Hematopoietic multipotent progenitor cell treated with erythropoietin and hydrocortisone succinate and interleukin-3 and kit ligand, for 17 days (in vitro differentiated cells): ENCODE results near the gene HOXC12.

Source experiments
- DNase-seq: peaks from one replicate; pipeline ENCODE4 v3.0.0-alpha.2; 2015; ENCODE audit warnings: low spot score

The HOXC12 gene

DNA sequence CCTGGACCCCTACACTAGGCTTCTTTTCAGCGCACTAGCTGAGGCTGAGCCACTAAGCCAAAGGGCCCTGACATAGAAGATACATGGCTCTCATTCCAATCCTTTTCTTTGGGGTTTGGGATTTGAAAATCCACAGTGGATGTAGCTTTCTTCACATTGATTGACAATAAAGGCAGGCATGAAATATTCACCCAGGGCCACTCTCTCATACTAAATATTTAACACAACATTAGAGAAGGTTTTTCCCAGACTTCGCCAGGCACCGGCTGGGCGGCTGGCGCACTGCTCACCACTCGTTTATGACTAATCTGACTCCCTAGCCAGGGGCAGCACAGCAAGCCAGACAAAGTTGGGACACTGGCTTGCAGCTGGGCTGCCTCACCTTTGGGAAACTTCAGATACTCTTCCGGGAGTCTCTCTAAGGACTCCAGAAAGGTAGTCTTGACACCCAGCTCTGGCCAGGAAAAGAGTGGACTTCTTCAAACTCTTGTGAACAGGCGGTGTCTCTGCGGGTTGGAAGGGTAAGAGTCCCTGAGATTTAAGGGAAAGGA is 17.5 kb downstream of the HOXC12 start:
- no peak for DNase-seq

DNA sequence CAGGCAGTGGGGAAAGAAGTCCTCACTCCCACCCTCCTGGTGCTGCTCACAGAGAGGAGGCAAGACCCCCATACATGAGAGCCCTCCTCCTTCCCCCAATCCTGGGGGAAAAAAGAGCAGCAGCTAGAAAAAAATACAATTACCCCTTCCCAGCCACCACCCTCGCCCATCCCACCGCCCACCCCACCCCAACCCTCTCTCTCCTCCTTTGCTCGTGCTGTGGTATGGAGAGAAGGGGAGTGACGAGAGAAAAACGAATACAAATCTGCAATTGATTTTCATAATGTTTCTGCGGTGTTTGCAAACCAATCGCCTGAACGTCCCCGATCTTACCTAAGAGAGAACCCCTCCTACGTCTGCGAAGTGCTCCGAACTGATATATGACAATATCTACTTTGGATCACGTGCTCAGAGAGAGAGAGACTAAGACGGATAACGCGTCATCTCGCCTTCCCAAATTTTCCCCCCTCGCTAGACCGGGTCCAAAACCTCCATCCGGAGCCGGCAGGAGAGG is 18.1 kb downstream of the HOXC12 start, which contains the start of gene HOXC11:
Gene HOXC11 (plus strand): TSS at position 405 of the 514 bp plus-strand sequence. CDS start 116 bp downstream, outside the sequence.
- no peak for DNase-seq

DNA sequence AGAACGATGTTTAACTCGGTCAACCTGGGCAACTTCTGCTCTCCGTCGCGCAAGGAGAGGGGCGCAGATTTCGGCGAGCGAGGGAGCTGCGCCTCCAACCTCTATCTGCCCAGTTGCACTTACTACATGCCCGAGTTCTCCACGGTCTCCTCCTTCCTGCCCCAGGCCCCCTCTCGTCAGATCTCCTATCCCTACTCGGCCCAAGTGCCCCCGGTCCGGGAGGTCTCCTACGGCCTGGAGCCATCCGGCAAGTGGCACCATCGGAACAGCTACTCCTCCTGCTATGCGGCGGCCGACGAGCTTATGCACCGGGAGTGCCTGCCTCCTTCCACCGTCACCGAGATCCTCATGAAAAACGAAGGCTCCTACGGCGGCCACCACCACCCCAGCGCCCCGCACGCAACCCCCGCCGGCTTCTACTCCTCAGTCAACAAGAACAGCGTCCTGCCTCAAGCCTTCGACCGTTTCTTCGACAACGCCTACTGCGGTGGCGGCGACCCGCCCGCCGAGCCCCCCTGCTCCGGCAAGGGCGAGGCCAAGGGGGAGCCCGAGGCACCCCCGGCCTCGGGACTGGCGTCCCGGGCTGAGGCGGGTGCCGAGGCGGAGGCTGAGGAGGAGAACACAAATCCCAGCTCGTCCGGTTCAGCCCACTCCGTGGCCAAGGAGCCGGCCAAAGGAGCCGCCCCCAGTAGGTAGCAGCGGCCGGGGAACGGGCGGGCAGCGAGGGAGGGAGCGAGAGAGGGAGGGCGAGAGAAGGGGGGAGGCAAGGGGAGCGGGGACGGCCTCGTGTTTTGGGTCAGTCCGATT is 18.7 kb downstream of the HOXC12 start:
- DNase-seq, result no peak

DNA sequence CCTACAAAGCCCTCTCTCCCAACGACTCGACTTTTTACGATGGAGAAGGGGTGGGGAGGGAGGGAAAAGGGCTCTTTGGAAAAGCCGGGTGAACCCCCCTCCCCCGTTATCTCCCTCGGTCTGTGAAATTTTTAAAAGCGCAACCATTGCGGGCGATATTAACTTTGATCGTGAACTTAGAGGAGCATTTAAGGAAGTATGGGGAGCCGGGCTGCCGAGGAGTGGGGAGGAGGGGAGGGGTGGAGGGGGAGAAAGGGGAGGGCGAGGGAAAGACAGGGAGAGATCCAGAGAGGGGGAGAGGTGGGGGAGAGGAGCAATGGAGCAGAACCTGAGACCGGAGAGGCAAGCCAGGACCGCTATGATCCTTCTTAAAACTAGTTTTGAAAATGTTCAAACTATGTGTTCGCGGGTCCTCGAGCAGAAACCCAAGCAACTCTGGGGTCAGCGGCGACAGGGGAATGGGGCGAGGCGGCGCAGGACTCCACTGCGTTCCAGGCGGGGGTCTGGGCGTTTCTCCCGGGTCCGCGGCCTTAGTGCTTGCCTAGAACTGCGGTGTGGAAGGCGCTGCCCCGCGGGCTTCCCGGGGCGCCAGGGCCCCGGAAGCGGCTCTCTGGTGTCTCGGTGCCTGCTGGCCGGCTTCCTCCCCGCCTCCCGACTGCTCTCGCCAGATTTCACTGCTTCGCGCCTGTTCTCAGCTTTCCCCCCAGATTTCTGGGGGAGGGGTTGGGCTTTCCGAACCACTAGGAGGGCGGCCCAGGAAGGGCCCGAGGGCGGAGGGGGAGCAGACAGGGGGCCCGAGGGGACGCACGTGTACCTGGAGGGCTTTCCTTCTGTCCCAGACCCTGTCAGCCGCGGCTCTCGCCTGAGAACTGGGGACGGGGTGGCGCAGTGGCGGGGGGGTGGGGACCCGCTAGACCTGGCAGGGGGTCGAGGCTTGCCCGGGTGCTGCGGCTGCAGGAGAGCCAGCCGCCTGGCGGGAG is 19.7 kb downstream of the HOXC12 start, which contains the start of gene HOTAIR:
Gene HOTAIR (minus strand): TSS at position 871 of the 980 bp plus-strand sequence.
- no peak for DNase-seq

DNA sequence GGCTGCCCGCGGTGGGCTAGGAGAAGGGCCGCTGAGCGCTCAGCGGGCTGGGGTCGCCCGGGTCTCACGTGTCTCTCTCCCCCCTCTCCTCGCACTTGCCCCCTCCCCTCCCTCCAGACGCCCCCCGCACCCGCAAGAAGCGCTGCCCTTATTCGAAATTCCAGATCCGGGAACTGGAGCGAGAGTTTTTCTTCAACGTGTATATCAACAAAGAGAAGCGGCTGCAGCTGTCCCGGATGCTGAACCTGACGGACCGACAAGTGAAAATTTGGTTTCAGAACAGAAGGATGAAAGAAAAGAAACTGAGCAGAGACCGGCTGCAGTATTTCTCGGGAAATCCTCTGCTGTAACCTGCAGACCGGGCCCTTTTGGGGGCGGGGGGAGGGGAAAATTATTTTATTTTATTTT is 20.4 kb downstream of the HOXC12 start:
- no peak for DNase-seq

DNA sequence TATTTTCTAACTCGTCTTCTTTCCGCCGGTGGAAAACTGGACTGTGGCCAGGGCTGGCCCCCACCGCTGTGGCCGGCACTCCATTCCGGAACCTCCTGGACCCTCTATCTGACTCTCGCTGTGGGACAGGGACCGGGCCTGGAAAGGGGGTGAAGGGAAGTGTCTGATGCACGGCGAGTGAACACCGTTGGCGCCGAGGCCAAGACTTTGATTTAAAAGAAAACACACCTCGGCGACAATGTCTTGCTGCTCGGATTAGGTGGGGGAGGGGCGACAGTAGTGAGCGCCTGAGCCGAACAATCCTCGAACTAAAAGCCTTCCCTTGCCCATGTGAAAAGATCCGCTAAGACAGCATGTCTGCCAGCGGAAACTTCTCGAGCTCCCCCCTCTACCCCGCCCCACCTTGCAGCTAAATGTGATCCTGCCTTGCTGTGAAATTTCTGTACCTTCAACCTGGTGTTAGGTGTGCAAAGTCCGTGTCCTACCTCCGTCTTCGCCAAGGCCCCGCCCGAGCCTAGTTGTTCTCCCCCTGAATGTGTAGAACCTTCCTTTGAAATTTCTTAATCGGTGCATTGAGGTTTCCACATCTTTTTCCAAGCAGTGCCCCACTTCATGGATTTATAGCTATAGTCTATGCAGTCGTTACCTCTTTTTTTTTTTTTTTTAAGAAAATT is 20.9 kb downstream of the HOXC12 start:
- DNase-seq, result no peak

DNA sequence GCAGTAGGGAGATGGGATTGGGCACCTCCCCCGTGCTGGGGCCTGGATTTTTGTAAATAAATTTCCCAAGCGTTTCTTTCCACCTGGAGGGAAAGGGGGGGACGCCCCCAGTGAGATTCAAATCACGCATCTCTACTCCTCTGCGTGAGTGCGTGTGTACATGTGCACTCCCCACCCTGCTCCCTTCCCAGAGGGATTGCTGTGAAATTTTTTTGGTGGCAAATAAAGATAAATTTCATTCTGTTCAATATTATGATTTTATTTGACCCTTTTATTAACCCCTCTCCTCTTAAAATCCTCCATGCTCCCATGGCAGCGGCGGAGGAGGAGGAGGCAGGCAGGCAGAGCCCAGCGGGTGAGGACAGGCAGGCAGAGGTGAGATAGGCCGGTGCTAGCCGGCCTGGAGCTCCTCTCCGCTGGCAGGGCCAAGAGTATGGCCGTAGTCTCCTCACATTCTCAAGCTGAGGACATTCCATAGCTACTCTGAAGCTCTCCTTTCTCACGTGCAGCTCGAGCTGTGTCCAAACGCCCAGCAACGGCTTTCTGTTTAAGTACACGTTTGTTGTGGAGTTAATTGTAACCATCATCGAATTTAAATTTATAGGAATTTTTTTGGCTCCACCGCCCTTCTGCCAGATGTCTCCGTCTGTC is 21.6 kb downstream of the HOXC12 start:
- no peak for DNase-seq

DNA sequence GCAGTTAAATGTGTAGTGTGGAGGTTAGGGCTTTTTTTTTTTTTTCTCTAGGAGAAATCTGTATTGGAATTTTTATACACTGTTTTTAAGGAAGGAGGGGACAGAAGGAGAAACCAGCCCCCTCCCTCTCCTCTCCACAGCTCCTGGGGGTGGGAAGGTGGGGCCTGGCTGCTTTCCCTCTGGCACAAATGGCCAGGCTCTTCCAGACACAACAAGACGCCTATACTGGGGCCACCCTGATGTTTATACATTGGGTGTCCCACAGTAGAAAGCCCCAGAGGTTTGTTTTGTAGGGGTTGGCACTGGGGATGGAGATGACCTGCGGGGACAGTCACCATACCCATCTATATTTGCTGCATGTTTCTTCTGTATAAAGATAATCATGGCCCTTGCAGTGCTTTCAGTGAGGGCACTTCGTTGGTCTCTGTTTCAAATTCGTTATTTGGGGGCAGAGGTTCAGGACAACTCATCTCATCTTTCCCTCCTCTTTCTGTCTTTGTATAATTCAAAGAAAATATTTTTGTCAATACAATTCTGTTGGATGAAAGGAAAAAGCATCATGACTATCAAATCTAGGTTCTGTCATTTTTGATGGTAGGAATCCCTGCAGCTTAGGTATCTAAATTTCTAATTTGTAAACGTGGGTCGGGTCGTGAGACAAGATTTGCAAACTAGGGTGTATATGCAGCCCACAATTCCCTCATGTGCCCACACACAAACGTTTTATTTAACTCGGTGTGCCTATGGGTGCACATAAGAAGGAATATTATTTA is 22.3 kb downstream of the HOXC12 start:
- DNase-seq, result no peak

DNA sequence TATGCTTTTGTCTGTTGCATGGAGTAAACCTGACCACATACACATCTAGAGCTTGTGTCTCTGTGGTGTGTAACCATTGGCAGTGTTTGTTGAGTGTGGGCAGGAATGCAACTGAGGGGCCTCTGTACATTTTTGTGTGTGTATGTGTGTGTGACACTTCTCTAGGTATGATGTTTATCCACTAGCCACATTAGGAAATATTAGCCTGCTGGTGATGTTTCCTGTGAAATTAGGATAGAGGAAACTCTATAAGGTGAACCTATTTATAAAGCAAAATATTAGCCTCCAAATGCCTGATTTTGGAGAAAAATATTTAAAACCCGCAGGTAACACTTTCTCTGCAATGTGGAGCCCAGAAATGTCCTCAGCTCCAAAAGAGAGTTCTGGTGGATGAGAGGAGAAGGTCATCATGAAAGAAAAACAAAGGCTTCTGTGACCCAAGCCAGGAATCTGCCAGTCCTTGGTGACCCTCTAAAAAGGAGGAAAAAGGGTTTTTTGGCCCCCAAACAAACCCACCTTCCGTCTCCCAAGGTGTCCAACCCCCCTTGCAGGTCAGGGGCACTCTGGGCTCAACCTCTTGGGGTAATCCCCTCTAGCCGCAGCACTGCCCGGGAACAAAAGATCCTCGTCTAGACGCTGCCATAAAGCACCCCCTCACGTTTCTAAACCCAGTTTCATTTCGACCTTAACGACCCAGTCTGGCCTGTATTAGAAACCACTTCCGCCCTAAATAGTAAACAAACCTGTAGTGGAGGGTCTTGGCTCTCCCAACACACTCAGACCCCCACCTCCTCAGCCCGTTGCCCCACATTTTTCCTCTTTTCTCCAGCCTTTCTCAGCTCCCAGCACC is 23.1 kb downstream of the HOXC12 start:
- DNase-seq, result no peak

DNA sequence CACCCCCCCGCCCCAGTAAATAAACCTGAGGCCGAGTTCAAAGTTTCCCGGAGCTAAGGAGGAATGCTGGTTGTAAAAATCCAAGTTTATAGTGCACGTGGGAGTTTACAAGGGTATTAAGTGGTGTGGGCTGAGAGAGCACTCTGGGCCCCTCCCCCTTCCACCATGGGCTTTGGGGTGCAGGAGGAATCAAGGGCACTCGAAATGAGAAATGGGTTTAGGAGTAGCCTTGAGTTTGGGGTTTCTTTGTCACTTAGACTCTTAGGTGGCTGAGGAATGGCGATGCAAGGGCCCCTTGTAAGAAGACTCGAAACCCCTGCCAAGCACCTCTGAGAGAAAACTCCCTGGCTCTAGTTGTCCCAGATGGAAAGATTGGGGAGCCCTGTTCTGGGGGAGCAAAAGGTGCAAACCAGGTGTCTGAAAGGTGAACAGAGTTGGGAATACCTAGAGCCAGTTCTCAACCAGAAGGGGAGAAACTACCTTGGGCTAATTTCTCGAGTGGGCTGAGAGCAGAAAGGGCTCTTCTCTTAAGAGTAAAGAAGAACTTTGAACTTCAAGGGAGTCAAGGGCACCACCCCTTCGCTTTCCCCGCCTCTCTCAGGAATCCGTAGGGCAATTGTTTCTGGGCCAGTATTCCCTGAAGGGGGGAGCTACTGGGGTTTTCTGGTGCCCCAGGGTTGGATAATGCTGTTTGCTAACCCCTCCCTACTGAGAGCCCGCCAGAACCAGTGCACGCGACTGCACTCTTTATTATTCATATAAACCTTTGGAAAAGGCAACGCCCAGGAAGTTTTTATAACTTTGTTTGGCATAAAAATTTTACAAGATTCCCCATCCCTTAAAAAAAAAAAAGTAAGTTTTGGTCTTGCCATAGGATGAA is 24.0 kb downstream of the HOXC12 start:
- DNase-seq, result no peak

DNA sequence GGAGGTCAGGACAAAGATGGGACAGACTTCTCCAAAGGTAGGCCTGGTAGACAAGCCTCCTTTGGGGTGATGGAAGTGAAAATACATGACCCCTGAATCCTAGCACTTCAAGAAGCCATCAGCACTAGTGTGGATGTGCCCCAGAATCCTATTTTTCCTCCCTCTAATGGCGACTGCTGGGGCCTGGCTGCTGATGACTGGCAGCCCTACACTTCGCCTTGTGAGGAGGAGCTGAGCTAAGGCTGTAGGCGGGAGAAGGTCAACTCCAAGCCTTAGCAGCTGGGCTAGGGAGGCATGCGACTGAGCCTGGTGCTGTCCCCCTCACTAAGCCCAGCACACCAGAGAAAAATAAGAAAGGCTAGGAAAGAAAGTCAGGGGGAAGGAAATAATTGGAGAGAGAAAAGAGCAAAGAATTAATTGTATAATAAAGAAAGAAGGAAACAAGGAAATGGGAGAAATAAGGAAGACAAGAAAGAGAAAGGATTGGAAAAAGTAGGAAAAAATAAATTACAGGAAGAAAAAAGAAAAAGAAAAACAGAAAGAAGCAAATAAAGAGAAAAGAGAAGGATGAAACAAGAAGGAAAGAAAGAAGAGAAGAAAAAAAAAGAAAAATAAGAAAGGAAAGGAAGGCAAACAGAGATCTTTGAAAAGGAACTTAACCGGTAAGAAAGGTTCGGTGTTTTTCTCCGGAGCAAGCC is 25.6 kb downstream of the HOXC12 start:
- DNase-seq, result no peak

DNA sequence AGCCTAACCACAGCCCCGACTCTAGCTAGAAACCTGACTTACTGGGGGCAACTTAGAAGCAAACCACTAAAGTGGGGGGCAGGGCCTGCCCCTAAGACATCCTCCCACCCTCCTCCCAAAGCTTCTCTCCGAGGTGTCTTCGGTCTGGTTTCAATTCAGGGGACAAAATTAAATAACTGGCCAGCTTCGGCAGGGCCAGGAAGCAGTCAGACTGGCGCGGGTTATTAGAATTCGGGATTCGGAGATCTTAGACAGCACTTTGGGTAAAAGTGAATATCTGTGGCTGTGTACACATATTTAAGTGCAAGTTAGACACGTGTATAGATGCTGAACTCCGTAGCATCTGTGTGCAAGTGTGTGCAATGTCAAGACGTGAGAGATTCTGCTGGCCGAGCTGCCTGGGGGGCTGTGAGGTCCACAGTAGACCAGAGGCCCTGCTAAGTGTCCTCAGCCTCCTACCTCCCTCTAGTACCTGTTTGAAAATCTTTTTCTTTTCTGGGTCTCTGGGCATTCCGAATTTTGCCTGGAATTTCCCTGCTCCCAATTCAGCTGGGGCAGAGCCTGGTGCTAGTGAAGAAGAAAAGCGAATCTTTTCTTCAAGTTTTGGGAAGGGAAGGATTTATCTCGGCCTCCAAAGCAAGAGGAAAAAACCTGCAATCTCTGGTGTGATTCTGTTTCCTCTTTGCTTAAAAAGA is 26.2 kb downstream of the HOXC12 start:
- DNase-seq, result no peak

DNA sequence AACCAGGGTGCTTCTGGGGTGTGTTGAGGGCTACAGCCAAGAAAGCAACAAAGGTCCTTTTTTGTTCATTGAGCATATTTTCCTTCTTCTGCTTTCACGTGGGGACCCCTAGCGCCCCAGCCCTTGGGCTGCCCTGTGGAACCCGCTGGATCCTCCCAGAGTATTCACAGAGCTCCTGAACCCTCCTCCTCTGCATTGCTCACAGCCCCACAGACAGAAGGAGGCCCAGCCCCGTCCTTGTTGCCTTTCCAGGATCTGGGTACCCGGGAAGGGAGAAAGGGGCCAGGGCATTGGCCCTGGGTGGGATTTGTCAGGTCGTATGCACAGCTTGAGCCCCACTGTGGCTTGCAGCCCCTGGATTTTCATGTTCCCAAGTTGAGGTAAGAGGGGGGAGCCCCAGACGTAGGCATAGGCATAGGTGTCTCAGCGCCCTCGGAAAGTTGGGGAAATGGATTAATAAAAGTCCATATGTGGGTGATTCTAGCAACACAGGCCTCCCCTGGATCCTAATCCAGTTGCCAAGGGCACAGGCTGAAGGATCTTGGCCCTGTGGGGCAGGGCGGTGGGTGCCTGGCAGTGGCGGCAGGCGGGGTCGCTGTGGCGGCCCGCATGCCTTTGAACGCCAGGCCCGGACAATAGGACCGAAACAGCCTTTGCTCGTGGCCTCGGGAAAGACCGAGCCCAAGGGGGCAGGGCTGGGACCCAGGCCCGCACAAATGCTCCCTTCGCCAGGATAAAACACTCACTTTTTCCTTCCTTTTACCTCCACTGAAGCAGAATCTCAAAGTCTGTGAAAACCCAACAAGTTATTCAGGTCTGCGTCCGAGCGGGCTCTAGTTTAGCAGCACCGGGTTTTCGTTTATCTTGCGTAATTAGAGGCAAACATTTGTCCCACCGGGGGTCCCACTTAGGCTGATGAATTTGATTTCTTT is 27.2 kb downstream of the HOXC12 start:
- DNase-seq, result no peak

DNA sequence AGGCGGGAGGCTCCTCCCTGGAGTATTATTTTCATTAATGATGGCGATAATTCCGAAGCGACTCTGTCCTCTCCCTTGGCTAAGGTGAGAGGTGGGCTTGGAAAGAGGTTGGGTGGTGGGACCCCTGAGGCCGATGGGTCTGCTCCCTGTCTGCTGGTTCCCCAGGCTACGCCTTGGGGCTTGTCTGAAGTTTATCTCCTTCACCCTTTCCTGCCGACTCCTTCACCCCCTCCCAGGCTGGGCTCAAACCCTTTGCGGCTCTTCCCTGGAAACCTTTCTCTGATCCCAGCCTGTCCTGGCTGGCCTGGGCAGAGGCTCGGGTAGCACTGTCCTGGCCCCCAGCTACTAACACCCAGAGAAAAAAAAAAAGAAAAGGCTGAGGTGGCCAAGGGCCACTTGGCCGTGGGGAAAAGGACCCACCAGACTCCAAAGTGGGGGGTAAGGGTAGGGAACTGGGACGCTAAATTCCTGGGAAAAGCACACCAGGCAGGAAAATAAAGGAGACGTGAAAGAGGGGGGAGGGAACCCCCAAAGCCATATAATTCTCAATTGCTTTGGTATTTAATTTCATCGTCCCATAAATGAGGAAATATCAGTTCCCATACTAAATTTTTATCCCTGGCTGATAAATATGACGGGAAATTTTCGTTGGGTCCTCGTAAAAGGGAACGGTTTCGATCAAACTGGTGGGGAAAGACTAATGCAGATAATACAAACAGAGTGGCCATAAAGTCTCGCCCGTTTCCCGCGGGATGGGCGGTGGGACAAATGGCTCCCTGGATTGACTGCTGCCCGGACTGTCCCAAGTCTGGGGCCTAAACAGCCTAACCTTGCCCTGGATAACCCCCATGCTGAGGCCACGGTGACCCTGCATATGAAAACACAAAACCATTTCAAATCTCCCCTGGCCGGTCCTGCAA is 28.2 kb downstream of the HOXC12 start:
- no peak for DNase-seq

DNA sequence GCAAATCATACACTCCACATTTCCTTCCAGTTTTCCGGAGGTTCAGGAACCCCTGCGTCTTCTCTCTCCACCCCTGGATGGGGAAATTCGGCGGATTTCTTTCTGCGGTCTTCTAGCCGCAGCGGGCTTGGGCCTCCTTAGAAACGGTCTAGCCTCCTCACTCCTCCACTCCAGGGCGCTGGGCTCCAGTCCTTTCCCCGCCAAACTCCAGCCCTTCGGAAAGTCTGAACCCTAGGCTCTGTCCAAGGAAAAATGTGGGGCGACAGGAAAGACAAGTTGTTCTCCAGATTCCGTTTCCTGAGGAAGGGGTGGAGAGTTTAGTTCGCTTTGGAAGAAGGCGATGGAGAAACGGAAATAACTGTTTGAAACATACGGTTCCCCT is 28.9 kb downstream of the HOXC12 start:
- no peak for DNase-seq
